Neuron (in vitro differentiated cells): ENCODE data around the gene LRRC61.

Source experiments
- H2AFZ ChIP-seq: one replicate; pipeline ENCODE4 v1.6.1; 2013; ENCODE audit warnings: low read depth, mild to moderate bottlenecking, inconsistent platforms, low read length, moderate library complexity
- H3K27me3 ChIP-seq: one replicate; pipeline ENCODE4 v1.6.1; 2013; ENCODE audit warnings: low read length; ENCODE audit not compliant: insufficient read depth
- H3K36me3 ChIP-seq: one replicate; pipeline ENCODE4 v1.6.1; 2013; ENCODE audit warnings: low read length; ENCODE audit not compliant: insufficient read depth
- H3K4me1 ChIP-seq: one replicate; pipeline ENCODE4 v1.6.1; 2013; ENCODE audit warnings: low read length; ENCODE audit not compliant: insufficient read depth
- H3K4me3 ChIP-seq: 2 replicates; pipeline ENCODE4 v1.5.1; 2013; ENCODE audit warnings: mild to moderate bottlenecking, low read length, moderate library complexity
- H3K9me3 ChIP-seq: one replicate; pipeline ENCODE4 v1.6.1; 2013; ENCODE audit warnings: low read length

Gene LRRC61

DNA sequence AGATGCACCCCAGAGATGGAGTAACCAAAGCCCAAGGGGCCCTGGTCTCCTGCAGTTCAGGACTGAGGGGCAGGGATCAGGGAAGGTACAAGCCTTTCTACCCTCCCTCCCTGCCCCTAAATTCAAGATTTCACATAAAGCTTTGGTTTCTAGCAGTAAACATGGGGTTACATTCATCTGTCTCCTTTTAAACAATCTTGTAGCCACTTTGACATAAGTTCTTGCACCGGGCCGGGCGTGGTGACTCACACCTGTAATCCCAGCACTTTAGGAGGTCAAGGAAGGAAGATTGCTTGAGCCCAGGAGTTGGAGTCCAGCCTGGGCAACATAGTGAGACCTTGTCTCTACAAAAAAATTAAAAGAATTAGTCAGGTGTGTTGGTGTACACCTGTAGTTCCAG, 4.2 kb downstream of the LRRC61 start:
- H2AFZ ChIP-seq = no peak overlapping the region
- H3K4me1 ChIP-seq = no peaks in the 10 kb centered on the region
- H3K9me3 ChIP-seq = peaks cover 3% of the 10 kb centered on the region
- H3K36me3 ChIP-seq = no peaks in the 10 kb centered on the region
- H3K27me3 ChIP-seq = peaks cover 6% of the 10 kb centered on the region
- H3K4me3 ChIP-seq = no peak overlapping the region

- Histone ChIP-seq H2AFZ (no peak overlapping the region), H3K36me3 (no peaks in the 10 kb centered on the region)
Observed at GRCh38 chr7:150329331-150330120, 6.4 kb downstream of the LRRC61 start.

GRCh38 chr7:150330211-150330885, 7.2 kb downstream of the LRRC61 start:
- Histone ChIP-seq H3K9me3 (no peaks in the 10 kb centered on the region), H3K4me3 (no peak overlapping the region), H3K27me3 (peaks cover 6% of the 10 kb centered on the region), H2AFZ (no peak overlapping the region), H3K4me1 (no peaks in the 10 kb centered on the region), H3K36me3 (no peaks in the 10 kb centered on the region)

More at GRCh38 chr7:150329331-150330120, 6.4 kb downstream of the LRRC61 start:
- Histone ChIP-seq H3K4me3 (no peak overlapping the region), H3K27me3 (peaks cover 6% of the 10 kb centered on the region), H3K9me3 (no peaks in the 10 kb centered on the region), H3K4me1 (no peaks in the 10 kb centered on the region)

GRCh38 chr7:150332852-150333635, 9.9 kb downstream of the LRRC61 start:
- Histone ChIP-seq H3K9me3 (no peaks in the 10 kb centered on the region), H3K4me3 (no peak overlapping the region), H3K36me3 (no peaks in the 10 kb centered on the region), H2AFZ (no peak overlapping the region), H3K4me1 (peaks cover 2% of the 10 kb centered on the region), H3K27me3 (peaks cover 3% of the 10 kb centered on the region)

DNA sequence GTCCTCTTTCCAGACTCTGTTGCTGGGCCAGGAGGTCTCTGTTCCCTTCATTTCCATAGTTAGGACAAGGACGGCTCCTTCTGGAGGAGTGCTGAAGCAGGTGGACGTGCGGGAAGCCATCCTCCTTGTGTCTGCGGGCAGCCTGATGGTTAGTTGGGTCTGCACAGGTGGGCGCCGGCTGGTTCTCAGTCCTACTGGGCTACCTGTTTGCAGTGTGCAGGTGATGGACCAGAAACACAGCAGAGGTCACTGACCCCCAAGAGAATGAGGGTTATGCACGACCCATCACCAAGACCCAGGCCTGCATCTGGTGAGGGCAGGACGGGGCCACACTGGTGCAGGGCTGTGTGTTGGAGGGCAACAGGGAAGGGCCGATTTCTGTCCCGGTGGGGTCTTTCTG, 10.5 kb downstream of the LRRC61 start:
- no peak overlapping the region for H2AFZ ChIP-seq
- H3K9me3 ChIP-seq = no peaks in the 10 kb centered on the region
- H3K36me3 ChIP-seq = no peaks in the 10 kb centered on the region
- peaks cover 2% of the 10 kb centered on the region for H3K4me1 ChIP-seq
- no peak overlapping the region for H3K4me3 ChIP-seq
- peaks cover 3% of the 10 kb centered on the region for H3K27me3 ChIP-seq

DNA sequence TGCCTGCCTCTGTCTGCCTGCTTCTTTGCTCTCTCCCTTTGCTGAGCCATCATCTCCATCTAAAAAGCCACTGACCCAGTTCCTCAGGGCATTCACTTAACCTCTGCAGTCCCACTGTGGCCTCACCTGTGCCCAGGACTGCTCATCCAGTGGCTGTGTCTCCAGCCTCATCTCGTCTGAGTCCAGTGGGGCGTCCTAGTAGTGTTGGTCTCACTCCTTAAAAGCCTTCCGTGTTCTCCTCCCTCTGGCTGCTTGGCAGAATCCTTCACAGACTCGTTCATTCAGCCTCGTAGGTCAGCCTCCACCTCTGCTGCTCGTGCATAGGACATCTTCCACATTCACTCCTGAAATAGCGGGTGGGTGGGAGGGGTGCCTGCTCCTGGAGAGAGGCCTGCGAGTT, 11.0 kb downstream of the LRRC61 start:
- Histone ChIP-seq H2AFZ (no peak overlapping the region), H3K4me1 (peaks cover 2% of the 10 kb centered on the region), H3K27me3 (peaks cover 3% of the 10 kb centered on the region), H3K9me3 (no peaks in the 10 kb centered on the region), H3K36me3 (no peaks in the 10 kb centered on the region), H3K4me3 (no peak overlapping the region)

DNA sequence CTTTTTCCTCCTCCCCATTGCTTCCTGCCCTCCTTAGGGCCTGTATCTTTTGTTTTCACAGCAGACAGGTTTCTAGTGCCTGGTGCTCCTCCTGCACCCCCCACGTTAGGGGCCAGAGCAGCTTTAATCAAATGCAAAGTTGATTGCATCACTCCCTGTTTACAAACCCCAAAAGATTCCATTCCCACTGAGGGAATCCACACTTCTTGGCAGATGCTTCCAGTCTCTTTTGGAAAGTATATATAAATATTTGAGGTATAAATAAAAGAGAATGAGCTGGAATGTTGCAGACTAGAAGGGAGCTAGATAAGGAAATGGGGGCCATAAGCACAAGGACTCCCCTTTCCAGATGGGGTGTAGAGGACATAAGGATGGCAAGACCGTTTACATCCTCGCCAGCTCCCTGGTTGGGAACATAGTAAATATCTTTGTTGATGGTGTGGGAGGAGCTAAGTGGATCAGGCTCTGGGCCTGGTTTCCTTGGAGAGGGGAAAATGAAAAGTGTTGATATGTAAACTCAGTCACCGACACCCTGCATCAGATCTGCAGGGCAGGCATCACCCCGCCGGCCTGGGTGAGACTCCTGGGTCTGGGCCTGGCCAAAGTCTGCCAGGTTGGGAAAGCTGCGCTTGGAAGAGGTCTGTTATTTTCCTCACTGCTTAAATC, 12.1 kb downstream of the LRRC61 start:
- Histone ChIP-seq H2AFZ (no peak overlapping the region), H3K4me3 (no peak overlapping the region), H3K36me3 (no peaks in the 10 kb centered on the region), H3K9me3 (no peaks in the 10 kb centered on the region), H3K27me3 (peaks cover 1% of the 10 kb centered on the region), H3K4me1 (peaks cover 3% of the 10 kb centered on the region)

DNA sequence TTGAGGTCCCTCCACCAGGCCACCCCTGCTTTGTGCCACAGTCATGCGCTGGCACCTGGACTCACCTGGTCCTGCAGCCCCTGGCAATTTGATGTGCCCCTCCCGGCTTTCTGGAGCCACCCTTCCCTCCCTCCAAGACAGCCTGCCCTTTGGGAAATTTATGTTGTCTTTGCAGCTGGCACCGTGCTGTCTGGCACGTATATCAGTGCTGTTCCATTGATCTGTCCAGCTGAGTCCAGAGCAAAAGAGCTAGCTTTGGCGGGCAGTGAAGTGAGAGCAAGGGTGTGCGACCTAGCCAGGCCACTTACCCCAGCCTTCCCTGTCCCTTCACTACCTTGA, 12.6 kb downstream of the LRRC61 start:
- Histone ChIP-seq H3K27me3 (no peaks in the 10 kb centered on the region), H2AFZ (no peak overlapping the region), H3K9me3 (no peaks in the 10 kb centered on the region), H3K4me3 (no peak overlapping the region), H3K4me1 (peaks cover 4% of the 10 kb centered on the region), H3K36me3 (no peaks in the 10 kb centered on the region)

DNA sequence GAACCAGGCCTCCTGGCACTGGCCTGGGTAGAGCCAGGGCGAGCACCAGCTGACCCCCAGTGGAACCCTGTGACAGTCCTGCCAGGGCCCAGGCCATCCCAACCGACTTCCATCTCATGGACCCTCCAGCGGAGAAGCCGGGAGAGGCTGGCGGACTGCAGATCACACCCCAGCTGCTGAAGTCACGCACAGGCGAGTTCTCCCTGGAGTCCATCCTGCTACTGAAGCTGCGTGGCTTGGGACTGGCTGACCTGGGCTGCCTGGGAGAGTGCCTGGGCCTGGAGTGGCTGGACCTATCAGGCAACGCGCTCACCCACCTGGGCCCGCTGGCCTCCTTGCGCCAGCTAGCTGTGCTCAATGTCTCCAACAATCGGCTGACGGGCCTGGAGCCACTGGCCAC, 13.6 kb downstream of the LRRC61 start:
- no peaks in the 10 kb centered on the region for H3K9me3 ChIP-seq
- H3K36me3 ChIP-seq = no peaks in the 10 kb centered on the region
- H3K4me3 ChIP-seq = no peak overlapping the region
- peaks cover 4% of the 10 kb centered on the region for H3K4me1 ChIP-seq
- no peak overlapping the region for H2AFZ ChIP-seq
- no peaks in the 10 kb centered on the region for H3K27me3 ChIP-seq

DNA sequence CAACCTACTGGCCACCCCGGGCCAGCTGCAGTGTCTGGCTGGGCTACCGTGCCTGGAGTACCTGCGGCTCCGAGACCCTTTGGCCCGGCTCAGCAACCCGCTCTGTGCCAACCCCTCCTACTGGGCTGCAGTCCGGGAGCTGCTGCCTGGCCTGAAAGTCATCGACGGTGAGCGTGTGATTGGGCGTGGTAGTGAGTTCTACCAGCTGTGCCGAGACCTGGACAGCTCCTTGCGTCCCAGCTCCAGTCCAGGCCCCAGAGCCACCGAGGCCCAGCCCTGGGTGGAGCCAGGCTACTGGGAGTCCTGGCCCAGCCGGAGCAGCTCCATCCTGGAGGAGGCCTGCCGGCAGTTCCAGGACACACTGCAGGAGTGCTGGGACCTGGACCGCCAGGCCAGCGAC, 14.0 kb downstream of the LRRC61 start:
- H2AFZ ChIP-seq = no peak overlapping the region
- H3K36me3 ChIP-seq = no peaks in the 10 kb centered on the region
- H3K4me1 ChIP-seq = peaks cover 9% of the 10 kb centered on the region
- no peaks in the 10 kb centered on the region for H3K27me3 ChIP-seq
- no peaks in the 10 kb centered on the region for H3K9me3 ChIP-seq
- no peak overlapping the region for H3K4me3 ChIP-seq

DNA sequence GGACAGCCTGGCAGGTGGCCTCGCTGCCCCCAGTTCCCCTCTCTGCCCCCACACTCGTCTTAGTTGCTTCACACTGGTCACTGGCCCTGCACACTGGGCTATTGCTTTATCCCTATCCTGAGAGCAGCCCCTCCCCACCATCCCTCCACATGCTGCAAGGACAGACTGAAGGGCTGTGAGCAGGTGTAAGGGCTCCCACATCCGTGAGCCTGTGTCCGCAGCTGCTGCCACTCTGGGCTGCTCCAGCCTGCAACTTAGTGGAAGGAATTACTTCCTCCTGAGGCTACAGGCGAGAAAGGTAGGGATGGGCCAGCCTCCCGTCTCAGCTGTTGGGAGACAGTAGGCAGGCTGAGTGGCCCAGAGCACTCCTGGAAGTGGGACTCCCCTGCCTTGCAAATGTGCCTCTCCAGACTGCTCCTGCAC, 14.5 kb downstream of the LRRC61 start:
- no peaks in the 10 kb centered on the region for H3K36me3 ChIP-seq

GRCh38 chr7:150338166-150338829, 15.1 kb downstream of the LRRC61 start:
- peaks cover 9% of the 10 kb centered on the region for H3K4me1 ChIP-seq
- no peaks in the 10 kb centered on the region for H3K9me3 ChIP-seq
- H3K4me3 ChIP-seq = no peak overlapping the region
- H3K27me3 ChIP-seq = no peaks in the 10 kb centered on the region
- H3K36me3 ChIP-seq = no peaks in the 10 kb centered on the region
- no peak overlapping the region for H2AFZ ChIP-seq

More for the DNA sequence above, 14.5 kb downstream of the LRRC61 start:
- Histone ChIP-seq H3K9me3 (no peaks in the 10 kb centered on the region), H2AFZ (no peak overlapping the region), H3K4me1 (peaks cover 9% of the 10 kb centered on the region), H3K27me3 (no peaks in the 10 kb centered on the region), H3K4me3 (no peak overlapping the region)
